ENCODE results near the gene BAIAP3.

BAIAP3 gene

GRCh38 chr16:1374418-1375297, 41.2 kb downstream of the BAIAP3 start:
- Histone ChIP-seq H4K20me1 (ENCODE audit: control insufficient read depth, insufficient read depth, low read depth, low read length) (no peaks in the 10 kb centered on the region), H3K4me1 (ENCODE audit: control insufficient read depth, low read length) (peaks cover 8% of the 10 kb centered on the region), H3K79me2 (ENCODE audit: control insufficient read depth, low read length) (no peaks in the 10 kb centered on the region), H3K36me3 (ENCODE audit: control insufficient read depth, low read length) (no peaks in the 10 kb centered on the region), H3K4me3 (ENCODE audit: low read length) (no peak overlapping the region), H3F3A (ENCODE audit: control insufficient read depth, insufficient read depth) (no peaks in the 10 kb centered on the region), H3K9me2 (replicated peaks; ENCODE audit: control insufficient read depth, low read length) (no peaks in the 10 kb centered on the region), H3K4me2 (ENCODE audit: low read length) (no peak overlapping the region), H3K27ac (ENCODE audit: low read depth, low read length) (no peak overlapping the region), H3K9me3 (ENCODE audit: control insufficient read depth, insufficient read depth, low read length) (no peaks in the 10 kb centered on the region), H3K27me3 (ENCODE audit: control insufficient read depth, low read length) (no peaks in the 10 kb centered on the region)
- TF ChIP-seq CTCF (IDR thresholded peaks at IDR 0.05; ENCODE audit: low read depth, low read length, poor library complexity, severe bottlenecking) (no peak), EZH2phosphoT487 (IDR thresholded peaks at IDR 0.05; ENCODE audit: borderline replicate concordance, low read length) (no peak)

- no peak overlapping the region for H3K4me2 ChIP-seq (ENCODE audit: low read length)
- no peaks in the 10 kb centered on the region for H3K27me3 ChIP-seq (ENCODE audit: control insufficient read depth, low read length)
- no peaks in the 10 kb centered on the region for H3K79me2 ChIP-seq (ENCODE audit: control insufficient read depth, low read length)
- H4K20me1 ChIP-seq (ENCODE audit: control insufficient read depth, insufficient read depth, low read depth, low read length), result no peaks in the 10 kb centered on the region
- no peak overlapping the region for H3K27ac ChIP-seq (ENCODE audit: low read depth, low read length)
- no peaks in the 10 kb centered on the region for H3K9me2 ChIP-seq (replicated peaks; ENCODE audit: control insufficient read depth, low read length)
- H3K36me3 ChIP-seq (ENCODE audit: control insufficient read depth, low read length), result no peaks in the 10 kb centered on the region
- TF ChIP-seq CTCF (IDR thresholded peaks at IDR 0.05; ENCODE audit: low read depth, low read length, poor library complexity, severe bottlenecking), result no peak
- H3K4me3 ChIP-seq (ENCODE audit: low read length), result no peak overlapping the region
- peaks cover 14% of the 10 kb centered on the region for H3K4me1 ChIP-seq (ENCODE audit: control insufficient read depth, low read length)
- no peaks in the 10 kb centered on the region for H3K9me3 ChIP-seq (ENCODE audit: control insufficient read depth, insufficient read depth, low read length)
- H3F3A ChIP-seq (ENCODE audit: control insufficient read depth, insufficient read depth), result no peaks in the 10 kb centered on the region
These were observed 41.8 kb downstream of the BAIAP3 start for GRCh38 chr16:1375298-1375640.

DNA sequence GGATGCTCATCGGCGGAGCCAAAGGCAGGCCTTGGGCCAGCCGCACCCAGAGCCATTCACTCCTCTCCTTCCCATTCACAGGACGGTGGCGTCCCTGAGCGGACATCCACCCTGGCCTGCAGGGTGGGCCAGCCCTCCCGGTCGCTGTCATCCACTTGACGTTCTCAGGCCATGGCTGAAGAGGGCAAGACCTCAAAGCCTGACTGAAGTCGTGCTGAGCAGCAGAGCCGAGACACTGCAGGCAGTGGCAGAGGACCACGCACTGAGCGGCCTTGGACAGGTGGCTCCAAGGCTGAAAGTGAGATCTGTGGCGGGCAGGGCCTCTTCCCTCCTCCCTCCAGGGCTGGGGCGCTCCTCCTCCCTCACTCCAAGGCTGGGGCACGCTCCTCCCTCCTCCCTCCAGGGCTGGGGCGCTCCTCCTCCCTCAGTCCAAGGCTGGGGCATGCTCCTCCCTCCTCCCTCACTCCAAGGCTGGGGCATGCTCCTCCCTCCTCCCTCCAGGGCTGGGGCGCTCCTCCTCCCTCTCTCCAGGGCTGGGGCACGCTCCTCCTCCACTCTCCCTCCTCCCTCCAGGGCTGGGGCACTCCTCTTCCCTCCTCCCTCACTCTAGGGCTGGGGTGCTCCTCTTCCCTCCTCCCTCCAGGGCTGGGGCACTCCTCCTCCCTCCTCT, 42.4 kb downstream of the BAIAP3 start:
- TF ChIP-seq CTCF (IDR thresholded peaks at IDR 0.05; ENCODE audit: low read depth, low read length, poor library complexity, severe bottlenecking) (no peak), EZH2phosphoT487 (IDR thresholded peaks at IDR 0.05; ENCODE audit: borderline replicate concordance, low read length) (no peak)
- Histone ChIP-seq H4K20me1 (ENCODE audit: control insufficient read depth, insufficient read depth, low read depth, low read length) (no peaks in the 10 kb centered on the region), H3K27ac (ENCODE audit: low read depth, low read length) (no peak overlapping the region), H3K9me3 (ENCODE audit: control insufficient read depth, insufficient read depth, low read length) (no peaks in the 10 kb centered on the region), H3K79me2 (ENCODE audit: control insufficient read depth, low read length) (no peaks in the 10 kb centered on the region), H3K4me3 (ENCODE audit: low read length) (no peak overlapping the region), H3K4me1 (ENCODE audit: control insufficient read depth, low read length) (peaks cover 14% of the 10 kb centered on the region), H3K9me2 (replicated peaks; ENCODE audit: control insufficient read depth, low read length) (no peaks in the 10 kb centered on the region), H3K36me3 (ENCODE audit: control insufficient read depth, low read length) (no peaks in the 10 kb centered on the region), H3K4me2 (ENCODE audit: low read length) (no peak overlapping the region), H3K27me3 (ENCODE audit: control insufficient read depth, low read length) (no peaks in the 10 kb centered on the region), H3F3A (ENCODE audit: control insufficient read depth, insufficient read depth) (no peaks in the 10 kb centered on the region)

Measured in DOHH2 (cell line).